Activated CD4-positive, alpha-beta T cell treated with anti-CD3 and anti-CD28 coated beads, Interleukin-10, Interleukin-2, amounts not matched to agents 100 ng/mL and 50 ng/mL, durations not matched to agents 16 hours and 8 hours (primary cell): ENCODE results near the gene RNF17.
A peak's percentile ranks its signal among the peaks of the same experiment; 100 is the strongest.
"Not testable (repeated sequence)": the region's sequence is repeated elsewhere in the genome, so short reads cannot be mapped to it uniquely, and the experiment has no call there.

Experiments used
- DNase-seq: peaks from one replicate; pipeline ENCODE4 v3.0.0-alpha.2; 2020

RNF17 gene

DNA sequence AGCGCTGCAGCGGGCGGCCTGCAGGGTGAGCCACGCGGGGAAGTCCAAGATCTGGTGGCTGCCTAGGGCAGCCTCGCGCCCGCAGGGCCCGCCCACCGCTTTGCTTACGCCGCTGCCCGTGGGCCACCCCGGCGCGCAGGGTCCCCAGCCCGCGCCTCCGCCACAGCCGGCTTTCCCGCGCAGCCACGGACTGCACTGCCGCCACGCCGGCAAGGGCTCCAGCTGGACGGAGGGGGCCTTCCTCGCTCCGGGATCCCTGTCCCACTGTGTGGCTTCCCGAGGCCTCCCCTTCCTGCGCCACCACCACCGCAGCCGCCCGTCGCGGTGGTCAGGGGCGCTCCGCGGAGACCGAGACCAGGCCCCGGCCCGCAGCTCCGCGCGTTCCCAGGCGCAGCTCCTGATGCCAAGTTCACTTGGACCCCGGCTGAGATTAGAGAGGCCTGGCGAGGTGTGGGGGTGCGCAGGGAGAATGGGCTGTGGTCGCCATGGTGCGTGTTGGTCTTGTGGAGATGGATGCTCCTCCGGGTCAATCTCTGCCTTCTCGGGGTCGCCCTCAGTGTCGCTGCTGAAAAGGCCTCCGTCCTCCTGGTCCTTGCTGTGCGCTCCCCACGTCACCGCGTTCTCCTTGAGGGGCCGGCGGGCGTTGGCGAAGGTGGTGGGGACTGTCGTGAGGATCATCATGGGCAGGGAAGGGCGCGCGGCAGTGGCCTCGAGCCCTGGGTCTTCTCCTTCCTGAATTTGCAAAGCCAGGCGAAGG is 17.9 kb upstream of the RNF17 start:
- DNase-seq: no peak

DNA sequence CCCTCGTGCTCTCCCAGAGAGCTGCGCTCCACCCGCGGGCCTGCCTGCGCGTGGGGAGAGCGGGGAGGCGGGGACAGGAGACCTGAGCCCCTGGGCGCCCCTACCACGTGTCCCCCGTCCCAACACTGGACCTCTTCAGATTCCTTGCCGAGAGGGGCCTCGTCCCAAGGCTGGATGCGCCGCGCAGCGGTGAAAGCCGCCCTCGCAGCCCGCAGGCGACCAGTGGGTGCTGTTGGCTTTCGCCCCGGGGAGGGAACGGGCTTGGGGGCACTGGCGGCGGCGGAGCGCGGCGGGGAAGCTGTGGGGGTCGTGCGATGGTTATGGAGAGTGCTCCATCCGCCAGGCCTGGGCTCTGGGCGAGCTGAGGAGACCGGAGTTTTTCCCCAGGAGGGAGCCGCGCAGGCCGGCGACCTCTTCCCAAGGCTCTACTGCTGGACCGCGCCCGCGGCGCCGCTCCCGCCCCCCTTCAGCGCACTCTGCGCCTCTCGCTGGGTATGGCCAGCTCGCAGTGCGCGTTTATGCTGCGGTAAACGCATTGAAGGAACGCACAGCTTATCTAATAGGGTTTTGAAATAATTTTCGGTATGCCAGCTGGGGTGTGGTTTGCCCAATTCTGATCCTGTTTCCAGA is 17.2 kb upstream of the RNF17 start:
- peak; percentile 42 for DNase-seq

DNA sequence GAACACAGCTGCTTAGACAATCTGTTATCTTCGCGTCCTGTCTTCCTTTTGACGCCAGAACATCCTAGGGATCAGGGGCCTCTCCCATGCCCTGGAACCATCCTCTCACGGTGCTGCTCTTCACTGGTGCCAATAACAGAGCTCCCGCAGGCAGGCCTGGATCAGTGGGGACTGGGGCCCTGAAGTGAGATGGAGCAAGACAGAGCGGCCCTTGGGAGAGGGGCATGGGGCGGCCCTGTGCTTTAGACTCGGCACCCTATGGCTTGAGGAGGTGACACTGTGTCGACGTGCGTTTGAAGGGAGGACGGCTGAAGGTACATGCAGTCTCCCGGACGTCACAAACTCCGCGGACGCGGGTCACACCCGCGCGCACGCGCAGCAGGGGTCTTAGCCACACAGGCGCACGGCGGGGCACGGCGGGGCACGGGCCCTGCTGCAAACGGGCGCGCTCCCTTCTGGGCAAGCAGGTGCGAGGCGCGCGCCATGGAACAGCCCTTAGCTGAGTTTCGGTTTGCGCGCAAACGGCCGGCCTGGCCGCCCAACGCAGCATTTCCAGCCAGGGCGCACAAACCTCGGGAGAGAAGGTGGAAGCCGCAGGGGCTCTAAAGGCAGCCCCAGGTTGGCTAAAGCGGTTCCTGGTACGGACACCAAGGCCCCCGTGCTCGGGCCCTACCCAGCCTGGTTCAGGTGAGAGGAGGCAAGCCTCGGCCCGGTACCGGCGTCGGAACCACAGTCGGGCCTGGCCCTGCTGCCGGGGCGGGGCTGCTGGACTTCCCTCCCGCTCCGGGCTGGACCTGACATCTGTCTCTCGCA is 16.5 kb upstream of the RNF17 start:
- peak; percentile 59 for DNase-seq

GRCh38 chr13:24748061-24748400 is 15.9 kb upstream of the RNF17 start:
- DNase-seq: no peak

GRCh38 chr13:24759197-24759596 is 4.8 kb upstream of the RNF17 start:
- no peak for DNase-seq

DNA sequence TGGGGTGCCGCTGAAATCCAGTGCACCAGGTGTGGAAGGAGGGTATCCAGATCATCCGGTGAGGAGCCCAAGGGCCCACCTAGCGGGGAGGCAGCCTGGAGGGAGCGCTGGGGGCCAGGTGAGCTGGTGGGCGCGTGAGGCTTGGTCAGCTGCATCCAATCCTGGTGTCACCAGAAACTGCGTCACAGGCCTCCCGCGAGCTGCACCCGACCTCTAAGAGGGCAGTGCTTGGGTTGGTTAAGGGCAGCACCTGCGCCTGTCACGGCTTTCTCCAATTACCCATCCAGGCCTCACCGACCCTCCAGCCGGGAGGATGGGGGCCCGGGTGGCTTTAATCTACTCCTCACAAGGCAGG is 284 bp downstream of the RNF17 start:
- no peak for DNase-seq

DNA sequence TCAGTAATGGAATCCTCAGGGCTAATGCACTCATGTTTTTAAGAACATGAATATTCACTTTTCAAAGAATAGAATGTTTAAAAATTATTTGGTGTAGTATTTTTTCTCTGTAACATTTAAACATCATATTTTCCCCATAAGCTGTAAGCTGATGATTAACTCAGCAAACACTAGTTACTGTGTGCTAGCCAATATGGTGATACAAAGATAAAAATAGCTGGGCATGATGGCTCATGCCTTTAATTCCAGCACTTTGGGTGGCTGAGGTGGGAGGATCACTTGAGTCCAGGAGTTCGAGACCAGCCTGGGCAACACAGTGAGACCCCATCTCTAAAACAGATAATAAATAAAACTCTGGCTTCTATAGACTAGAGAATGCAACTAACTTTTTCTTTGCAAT is 13.2 kb downstream of the RNF17 start:
- no peak for DNase-seq

- DNase-seq: peak; percentile 43
Measured at GRCh38 chr13:24784319-24784718, 20.4 kb downstream of the RNF17 start.

DNA sequence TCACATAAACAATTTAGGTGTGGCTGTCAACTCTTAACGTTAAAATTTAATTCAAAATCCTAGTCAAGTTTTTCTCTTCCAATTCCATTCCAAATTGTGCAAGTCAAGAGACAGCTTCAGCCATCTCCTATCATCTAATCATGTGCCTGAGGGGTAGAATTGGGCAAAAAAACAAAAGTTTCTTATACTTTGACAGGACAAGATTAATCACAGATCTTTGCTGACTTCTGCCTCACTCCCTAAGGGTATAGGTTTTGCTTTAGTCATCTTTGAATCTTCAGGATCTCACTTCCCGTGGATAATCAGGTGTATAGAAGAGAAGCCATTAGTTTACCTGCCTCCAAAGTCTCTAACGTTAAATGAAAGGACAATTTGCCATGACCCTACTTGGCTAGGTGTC is 24.6 kb downstream of the RNF17 start:
- DNase-seq: no peak

GRCh38 chr13:24802074-24802473 is 38.1 kb downstream of the RNF17 start:
- no peak for DNase-seq

- no peak for DNase-seq
Measured at GRCh38 chr13:24821207-24821606, 57.2 kb downstream of the RNF17 start.

- peak; percentile 60 for DNase-seq
Measured at GRCh38 chr13:24822640-24823039, 58.7 kb downstream of the RNF17 start.

DNA sequence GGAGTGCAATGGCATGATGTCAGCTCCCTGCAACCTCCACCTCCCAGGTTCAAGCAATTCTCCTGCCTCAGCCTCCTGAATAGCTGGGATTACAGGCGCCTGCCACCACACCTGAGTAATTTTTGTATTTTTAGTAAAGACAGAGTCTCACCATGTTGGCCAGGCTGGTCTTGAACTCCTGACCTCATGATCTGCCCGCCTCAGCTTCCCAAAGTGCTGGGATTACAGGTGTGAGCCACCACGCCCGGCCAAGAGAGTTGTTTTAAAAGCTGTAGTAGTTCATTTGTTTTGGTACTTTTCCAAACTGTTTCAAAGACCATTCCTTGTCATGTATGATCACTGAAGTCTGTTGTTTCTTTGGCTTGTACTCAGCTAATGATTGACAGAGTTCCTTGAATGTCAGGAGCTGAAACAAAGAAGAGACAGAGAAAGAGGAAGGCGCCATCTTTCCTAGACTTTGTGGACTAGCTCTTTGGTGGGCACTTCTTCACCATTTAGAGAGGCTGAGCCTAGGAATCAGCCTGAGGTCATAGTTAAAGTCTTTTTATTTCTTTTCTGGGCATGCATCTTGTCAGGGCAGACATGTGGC is 59.2 kb downstream of the RNF17 start:
- not testable (repeated sequence) for DNase-seq

- no peak for DNase-seq
Measured at GRCh38 chr13:24827799-24828198, 63.8 kb downstream of the RNF17 start.

GRCh38 chr13:24834902-24835510 is 71.0 kb downstream of the RNF17 start:
- no peak for DNase-seq

DNA sequence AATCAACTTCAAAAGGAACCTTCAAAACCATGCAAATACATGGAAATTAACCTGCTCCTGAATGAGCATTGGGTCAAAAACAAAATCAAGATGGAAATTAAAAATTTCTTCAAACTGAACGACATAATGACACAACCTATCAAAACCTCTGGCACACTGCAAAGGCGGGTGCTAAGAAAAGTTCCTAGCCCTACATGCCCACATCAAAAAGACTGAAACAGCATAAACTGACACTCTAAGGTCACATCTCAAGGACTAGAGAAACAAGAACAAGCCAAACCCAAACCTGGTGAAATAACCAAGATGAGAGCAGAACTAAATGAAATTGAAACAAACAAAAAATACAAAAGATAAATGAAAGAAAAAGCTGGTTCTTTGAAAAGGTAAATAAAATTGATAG is 73.6 kb downstream of the RNF17 start:
- DNase-seq: not testable (repeated sequence)

DNA sequence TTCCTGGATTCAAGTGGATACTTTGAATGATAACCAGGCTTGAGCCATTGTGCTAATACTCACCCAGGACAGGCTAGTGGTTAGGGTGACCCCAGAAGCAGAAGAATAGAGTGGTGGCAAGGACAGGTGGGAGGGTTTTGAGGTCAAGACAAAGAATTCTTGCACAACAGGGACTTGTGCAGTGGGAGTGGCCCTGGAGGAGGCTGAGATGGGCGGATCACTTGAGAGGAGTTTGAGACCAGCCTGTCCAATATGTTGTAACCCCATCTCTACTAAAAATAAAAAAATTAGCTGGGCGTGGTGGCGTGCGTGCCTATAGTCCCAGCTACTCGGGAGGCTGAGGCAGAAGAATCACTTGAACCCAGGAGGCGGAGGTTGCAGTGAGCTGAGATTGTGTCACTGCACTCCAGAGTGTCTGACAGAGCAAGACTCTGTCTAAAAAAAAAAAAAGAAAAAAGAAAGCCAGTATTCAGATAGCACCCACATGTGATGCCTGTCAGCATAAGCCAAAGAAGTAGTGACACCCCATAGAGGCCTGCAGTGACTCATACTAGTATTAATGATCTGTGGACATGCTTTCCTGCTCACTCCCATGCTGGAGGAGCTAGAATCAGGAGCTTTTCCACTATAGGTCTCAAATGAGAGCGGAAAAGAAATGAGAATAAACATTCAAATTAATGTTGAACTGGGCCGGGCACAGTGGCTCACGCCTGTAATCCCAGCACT is 78.7 kb downstream of the RNF17 start:
- no peak for DNase-seq

- no peak for DNase-seq
Measured at GRCh38 chr13:24851546-24851945, 87.6 kb downstream of the RNF17 start.

GRCh38 chr13:24854311-24854710 is 90.3 kb downstream of the RNF17 start:
- no peak for DNase-seq

DNA sequence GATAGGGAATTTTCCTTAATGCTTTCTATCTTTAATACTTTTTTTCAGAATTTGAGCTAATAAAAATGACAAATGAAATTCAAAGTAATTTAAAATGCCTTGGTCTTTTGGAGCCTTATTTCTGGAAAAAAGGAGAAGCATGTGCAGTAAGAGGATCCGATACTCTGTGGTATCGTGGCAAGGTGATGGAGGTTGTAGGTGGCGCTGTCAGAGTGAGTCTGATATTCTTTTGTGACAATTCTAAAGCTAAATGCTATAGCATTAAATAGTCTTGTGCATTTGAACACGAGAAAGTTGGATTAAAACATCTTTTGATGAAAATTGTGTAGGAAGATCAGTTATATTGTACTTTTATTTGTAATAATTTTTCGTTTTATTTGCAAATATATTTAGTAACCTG is 95.0 kb downstream of the RNF17 start:
- no peak for DNase-seq

DNA sequence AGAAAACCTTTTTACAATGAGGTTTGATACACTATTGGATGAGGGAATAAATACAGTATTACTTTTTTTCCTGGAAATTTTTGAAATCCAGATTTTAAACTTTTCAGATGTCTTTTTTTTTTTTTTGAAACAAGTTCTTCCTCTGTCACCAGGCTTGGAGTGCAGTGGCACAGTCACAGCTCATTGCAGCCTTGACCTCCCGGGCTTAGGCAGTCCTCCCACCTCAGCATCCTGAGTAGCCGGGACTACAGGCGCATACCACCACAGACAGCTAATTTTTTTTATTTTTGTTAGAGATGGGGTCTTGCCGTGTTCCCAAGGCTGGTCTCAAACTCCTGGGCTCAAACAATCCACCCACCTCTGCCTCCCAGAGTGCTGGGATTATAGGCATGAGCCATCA is 96.8 kb downstream of the RNF17 start:
- DNase-seq: no peak

DNA sequence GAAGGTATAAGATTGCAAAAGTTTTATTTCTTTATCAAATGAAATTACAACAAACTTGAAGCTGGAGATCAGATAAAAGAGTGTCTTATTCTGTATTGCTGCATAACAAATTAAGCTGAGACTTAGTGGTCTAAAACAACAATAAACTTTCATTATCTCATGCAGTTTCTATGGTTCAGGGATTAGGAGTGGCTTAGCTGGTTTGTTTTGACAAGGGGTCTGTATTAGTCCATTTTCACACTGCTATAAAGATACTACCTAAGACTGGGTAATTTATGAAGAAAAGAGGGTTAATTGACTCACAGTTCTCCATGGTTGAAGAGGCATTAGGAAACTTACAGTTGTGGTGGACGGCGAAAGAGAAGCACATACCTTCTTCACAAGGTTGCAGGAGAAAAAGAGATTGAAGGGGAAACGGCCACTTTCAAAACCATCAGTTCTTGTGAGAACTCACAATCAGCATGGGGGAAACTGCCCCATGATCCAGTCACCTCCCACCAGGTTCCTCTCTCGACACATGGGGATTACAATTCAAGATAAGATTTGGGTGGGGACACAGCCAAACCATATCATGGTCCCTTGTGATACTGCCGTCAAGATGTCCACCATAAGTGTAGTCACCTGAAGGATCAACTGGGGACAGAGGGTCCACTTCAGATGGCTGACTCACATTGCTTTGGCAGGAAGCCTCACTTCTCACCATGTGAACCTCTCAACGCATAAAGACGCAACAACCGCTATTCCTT is 97.8 kb downstream of the RNF17 start:
- no peak for DNase-seq
